ENCODE measurements around the gene OR6X1.
"Not testable (repeated sequence)": the region's sequence is repeated elsewhere in the genome, so short reads cannot be mapped to it uniquely, and the experiment has no call there.

OR6X1 gene

DNA sequence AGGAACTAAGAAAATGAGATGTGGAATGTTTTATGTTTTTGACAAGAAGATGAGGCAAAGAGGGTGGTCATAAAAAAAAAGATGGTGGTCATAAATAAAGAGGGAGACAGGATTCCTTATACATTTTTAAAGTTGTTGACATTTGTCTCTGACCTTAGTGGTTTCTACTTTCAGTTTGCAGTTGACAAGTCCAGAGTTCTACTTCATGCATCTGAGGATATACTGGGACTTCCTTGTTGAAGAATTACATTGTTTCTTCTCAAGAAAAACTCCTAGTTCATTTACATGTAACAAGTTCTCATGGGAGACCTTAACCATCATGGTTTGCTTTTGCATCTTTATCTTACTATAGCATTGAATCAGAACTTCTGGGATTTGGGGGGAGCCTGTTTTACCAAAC lies 1.2 kb downstream of the OR6X1 start:
- DNase-seq (ENCODE audit: low spot score), result no peak

GRCh38 chr11:123751781-123752180 lies 2.5 kb downstream of the OR6X1 start:
- DNase-seq (ENCODE audit: low spot score), result no peak

- DNase-seq (ENCODE audit: low spot score), result not testable (repeated sequence)
Measured at GRCh38 chr11:123748349-123748748, 6.0 kb downstream of the OR6X1 start.

DNA sequence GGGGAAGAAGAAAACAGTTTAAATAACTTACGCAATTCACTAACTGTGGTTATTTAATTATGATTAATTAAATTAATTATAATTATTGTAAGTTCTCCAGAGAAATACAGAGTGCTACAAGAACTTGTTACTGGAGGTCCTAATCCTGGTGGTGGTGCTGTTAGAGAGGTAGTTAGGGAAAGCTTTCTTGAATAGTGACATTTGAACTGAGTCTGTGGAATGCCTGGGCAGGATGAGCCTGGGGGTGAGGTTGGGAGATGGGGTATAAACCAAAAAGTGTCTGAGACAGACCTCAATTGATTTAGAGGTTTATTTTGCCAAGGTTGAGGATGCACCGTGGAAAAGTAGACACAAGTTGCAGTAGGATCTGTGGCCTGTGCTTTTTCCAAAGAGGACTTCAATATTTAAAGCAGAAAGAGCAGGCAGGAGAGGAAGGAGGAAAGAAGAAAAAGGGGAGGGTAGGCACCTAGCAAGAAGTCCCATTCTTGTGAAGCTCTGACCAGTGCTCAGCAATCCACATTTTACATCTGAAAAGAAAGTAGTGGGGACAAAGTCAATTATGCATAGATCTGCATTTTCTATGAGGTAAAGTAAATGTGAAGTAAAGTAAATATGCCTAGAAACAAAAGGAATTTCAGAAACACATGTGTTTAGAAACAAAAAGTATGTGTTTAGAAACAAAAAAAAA lies 8.4 kb downstream of the OR6X1 start:
- no peak for DNase-seq (ENCODE audit: low spot score)

DNA sequence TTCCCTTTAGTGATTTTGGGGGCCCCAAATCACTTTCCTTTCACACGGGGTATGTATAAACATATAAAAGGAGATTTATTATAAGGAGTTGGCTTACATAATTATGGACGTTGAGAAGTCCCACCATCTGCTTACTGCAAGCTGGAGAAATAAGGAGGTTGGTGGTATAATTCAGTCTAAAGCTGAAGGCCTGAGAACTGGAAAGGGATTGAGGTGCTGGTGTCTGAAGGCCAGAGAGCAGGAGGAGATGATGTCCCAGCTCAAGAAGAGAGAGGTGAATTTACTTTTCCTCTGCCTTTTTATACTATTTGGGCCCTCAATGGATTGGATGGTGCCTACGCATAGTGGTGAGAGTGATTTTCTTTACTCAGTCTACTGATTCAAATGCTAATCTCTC lies 11.6 kb downstream of the OR6X1 start:
- DNase-seq (ENCODE audit: low spot score), result no peak

DNA sequence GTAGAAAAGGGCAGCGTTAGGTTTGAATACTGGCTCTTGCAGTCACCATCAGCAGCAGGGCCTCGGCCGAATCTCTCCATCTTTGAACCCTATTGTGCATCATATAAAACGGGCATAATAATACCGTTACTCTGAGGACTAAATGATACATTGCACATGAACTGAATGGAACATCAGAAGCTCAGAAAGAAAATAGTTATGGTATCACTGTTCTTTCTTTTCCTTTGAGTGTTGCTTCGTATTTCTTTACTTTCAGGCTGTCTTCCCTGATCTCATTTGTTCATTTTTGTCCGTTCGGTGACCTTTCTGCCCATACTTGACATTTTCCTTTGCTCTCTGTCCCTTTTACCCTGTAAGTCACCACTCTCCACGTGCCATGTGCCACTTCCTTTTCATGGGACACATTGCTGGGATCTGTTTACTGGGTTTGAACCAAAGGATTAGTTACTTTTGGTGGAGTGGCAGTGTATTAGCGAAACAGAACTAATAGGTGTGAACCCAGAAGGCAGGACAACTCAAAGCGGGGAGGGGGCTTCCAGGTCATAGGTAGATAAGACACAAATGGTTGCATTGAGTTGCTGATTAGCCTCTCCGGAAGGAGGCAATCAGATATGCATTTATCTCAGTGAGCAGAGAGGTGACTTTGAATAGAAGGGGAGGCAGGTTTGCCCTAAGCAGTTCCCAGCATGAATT lies 12.1 kb downstream of the OR6X1 start:
- no peak for DNase-seq (ENCODE audit: low spot score)

- peak; percentile 91 for DNase-seq (ENCODE audit: low spot score)
Measured at GRCh38 chr11:123741159-123742030, 12.9 kb downstream of the OR6X1 start, which contains the start of gene ZNF202. Gene ZNF202, minus strand, starts transcription at chr11:123741660. Its CDS starts 10,772 bp downstream, at chr11:123730888.

- DNase-seq (ENCODE audit: low spot score), result no peak
Measured at GRCh38 chr11:123740787-123741158, 13.5 kb downstream of the OR6X1 start.

DNA sequence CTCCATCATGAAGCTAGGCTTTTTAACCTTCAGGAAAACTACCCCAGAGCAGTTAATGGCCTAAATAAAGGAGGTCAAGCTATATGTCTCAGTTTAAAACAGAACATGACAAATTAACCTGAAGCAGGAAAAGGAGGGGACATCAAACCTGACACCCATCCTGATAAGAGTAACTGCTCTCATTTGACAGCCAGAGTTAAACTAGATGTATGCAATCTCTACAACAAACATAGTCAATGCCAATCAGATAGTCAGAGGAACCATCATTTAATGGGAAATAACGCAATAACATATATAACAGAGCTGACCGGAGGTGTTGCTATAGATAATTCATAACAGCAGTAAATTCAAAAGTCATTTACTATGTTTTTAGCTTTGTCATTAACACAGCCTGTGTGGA lies 15.9 kb downstream of the OR6X1 start:
- no peak for DNase-seq (ENCODE audit: low spot score)

DNA sequence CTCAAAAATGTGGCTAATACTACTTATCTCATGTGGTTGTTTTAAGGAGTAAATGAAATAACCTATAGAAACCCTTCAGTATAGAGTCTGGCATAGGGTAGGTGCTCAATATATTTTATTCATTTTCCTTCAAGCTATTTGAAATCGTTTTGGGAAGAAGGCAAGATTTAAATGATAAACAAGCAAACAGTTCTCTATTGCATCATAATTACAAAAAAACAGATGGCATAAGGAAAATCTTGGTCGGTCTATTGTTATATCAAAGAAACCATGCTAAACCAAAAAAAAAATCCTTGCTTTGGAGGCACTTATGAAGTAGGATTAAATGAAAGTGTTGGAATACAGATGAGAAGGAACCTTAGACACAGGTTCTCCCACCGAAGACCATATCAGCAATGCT lies 17.5 kb downstream of the OR6X1 start:
- DNase-seq (ENCODE audit: low spot score), result no peak

DNA sequence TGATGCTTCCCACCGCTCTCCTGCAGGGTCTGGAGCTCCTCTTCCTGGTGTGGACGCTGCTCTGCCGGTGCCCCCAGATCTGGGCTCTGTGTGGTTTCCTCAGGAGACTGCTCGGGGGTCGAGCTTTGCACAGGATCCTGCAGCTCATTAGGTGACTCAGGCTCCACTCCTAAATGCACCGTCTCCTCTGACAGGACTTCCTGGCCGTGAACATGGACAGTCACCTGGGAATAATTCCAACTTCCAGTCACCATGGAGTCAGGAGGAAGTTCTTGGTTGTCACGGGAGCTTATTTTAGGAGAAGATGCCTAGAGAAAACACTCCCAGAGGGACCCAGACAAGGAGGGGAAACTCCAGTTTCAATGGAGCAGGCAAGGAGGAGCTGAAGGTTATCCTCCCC lies 24.7 kb downstream of the OR6X1 start:
- DNase-seq (ENCODE audit: low spot score), result no peak

DNA sequence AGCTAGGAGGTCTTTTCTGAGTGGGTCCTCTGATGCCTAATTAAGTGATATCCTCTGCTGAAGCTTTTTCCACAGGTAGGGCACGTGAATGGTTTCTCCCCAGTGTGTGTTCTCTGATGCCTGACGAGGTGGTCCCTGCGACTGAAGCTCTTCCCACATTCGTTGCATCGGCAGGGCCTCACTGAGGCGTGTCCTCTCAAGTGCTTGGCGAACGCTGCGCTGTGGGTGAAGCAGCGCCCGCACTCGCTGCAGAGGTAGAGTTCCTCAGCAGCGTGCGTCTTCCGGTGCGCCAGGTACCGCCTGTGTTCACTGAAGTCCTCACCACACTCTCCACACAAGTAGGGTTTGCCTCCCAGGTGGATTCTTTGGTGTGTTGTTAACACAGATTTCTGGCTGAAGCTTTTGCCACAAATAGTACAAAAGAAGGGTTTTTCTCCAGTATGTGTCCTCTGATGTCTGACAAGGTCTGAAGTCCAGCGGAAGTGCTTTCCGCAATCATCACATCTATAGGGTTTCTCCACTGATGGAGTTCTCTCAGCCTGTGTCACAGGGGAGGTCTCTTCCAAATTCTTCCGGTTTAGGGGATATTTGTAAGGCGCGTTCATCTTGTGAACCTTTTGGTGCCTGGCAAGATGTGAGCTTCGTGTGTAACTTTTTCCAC lies 28.2 kb downstream of the OR6X1 start:
- no peak for DNase-seq (ENCODE audit: low spot score)

GRCh38 chr11:123719452-123719851 lies 34.9 kb downstream of the OR6X1 start:
- DNase-seq (ENCODE audit: low spot score), result no peak

DNA sequence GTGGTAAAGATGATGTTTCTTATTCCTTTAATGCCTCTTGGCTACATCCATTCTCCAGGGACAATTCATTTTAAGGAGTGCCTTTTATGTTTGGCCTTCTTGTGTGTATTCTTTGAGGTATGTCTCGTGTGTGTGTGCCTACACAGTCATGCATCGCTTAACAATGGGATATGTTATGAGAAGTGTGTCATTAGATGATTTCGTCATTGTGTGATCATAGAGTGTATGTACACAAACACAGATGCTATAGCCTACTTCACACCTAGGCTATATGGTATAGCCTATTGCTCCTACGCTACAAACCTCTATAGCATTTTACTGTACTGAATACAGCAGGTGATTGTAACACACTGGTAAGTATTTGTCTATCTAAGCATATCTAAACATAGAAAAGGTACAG lies 35.8 kb downstream of the OR6X1 start:
- no peak for DNase-seq (ENCODE audit: low spot score)

GRCh38 chr11:123718063-123718462 lies 36.3 kb downstream of the OR6X1 start:
- DNase-seq (ENCODE audit: low spot score), result no peak

GRCh38 chr11:123712627-123713026 lies 41.7 kb downstream of the OR6X1 start:
- not testable (repeated sequence) for DNase-seq (ENCODE audit: low spot score)

DNA sequence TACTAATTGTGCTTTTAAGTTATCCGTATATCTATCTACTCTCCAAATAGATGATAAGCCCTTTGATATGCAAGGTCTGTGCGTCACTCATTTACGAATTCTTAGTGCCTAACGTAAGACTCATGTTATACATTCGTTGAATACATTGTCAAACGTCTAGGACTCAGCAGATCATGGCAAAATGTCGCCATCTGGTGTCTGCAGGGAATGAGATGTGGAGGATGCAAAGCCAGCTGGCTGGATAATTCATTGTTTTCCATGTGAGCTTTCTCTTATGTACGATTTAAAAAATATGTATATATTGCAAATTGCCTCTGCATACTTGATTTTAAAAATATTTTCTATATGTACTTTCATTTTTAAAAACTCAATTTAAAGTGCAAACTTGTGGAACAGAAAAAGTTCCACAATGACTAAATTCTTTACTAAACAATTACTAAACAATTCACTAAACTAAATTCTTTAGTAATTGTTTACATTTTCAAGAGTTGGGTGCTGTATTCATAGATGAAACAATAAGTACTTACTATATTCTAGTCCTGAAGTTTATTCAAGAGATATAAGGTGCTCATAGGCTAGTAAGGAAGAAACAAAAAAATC lies 46.6 kb downstream of the OR6X1 start:
- DNase-seq (ENCODE audit: low spot score), result no peak

- no peak for DNase-seq (ENCODE audit: low spot score)
Measured at GRCh38 chr11:123707206-123707605, 47.1 kb downstream of the OR6X1 start.

GRCh38 chr11:123704341-123704740 lies 50.0 kb downstream of the OR6X1 start:
- no peak for DNase-seq (ENCODE audit: low spot score)
